NCI-H2171 (cell line): Measurements from ENCODE around the gene ADH1A.
"Not testable (repeated sequence)": the region's sequence is repeated elsewhere in the genome, so short reads cannot be mapped to it uniquely, and the experiment has no call there.

ENCODE experiments used
- DNase-seq: peaks from one replicate; lab custom pipeline; 2025; lab: John Stamatoyannopoulos, UW

Gene ADH1A

DNA sequence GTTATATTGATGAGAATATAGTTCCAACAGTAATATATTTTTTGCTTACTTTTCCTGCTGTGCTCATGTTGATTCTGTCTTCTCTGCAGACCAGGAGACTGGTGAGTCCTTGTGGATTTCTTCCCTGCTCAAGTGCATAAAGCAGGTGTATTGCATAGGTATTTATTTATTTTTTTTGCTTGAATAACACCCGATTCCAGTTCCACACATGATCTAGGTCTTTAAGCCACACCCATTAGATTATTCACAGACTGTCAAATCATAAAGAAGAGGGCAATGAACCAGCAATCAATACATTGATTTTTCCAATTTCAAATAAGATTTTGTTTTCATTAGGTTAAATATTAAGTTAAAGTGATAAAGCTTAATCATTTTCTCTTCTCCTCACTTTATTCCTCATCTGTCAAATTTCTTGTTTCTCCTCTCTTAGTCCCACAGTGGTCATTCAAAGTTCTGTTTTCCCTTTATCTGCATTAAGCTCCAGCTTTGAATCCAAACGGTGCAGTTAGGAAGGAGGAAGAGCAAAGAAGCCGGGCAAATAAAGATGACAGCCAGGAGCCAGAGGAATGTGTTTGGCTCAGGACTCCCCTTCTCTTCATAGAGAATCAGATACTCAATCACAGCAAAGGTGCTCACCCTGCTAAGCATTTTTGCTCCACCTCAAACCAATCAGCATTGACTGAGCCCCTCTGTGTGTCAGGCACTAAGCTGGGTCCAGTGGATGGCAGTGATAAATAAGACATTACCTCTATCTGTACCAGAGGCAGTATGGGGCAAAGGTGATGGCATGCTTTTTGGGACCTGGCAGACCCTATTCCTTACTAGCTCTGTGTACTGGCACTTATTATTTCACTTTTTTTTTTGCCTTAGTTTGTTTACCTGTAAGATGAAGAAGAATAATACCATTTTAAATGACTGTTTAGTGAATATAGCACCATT, at the start of gene ADH1A:
Gene ADH1A (minus strand): TSS at position 138 of the 939 bp plus-strand sequence. CDS start 71 bp downstream, at position 67.
- DNase-seq: no peak

- DNase-seq: no peak
Observed at GRCh38 chr4:99339172-99339571, 48.4 kb upstream of the ADH1A start.

GRCh38 chr4:99336553-99336952, 45.8 kb upstream of the ADH1A start:
- no peak for DNase-seq

- DNase-seq: no peak
Observed at GRCh38 chr4:99334880-99335279, 44.1 kb upstream of the ADH1A start.

- no peak for DNase-seq
Observed at GRCh38 chr4:99330648-99331047, 39.9 kb upstream of the ADH1A start.

DNA sequence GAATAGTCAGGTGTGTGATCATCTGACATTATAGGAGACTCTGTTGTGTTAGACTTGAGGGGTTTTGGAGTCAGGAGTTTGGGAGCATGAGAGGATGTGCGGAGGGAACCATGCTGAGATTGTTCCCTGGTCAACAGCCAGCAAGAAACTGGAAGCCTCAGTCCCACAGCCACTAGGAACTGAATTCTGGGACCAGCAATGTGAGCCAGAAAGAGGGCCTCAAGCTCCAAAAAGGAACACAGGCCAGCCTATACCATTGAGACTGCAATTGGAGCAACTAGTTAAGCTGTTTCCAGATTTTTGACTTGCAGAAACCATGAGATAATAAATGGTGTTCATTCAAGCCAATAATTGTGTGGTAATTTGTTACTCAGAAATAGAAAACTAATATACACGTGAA, 39.1 kb upstream of the ADH1A start:
- no peak for DNase-seq

- DNase-seq: no peak
Observed at GRCh38 chr4:99324979-99325378, 34.2 kb upstream of the ADH1A start.

DNA sequence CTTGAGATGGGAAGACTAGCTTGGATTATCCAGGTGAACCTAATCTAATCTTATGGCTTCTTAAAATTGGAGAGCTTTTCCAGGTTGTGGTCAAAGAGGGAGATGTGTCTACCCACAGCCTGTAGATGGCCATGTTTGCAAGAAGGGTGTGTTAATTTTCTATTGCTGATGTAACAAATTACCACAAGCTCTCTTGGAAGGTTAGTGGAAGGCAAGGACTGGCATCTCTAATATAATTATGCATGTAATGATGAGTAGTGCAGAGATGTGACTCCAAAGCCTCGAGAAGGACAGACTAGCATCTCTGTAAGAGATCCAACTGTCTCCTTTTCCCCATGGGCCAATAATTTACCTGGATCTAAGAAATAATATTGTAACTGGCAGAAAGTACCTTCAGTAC, 33.6 kb upstream of the ADH1A start:
- no peak for DNase-seq

- peak; percentile 60 for DNase-seq
Observed at GRCh38 chr4:99323756-99324155, 33.0 kb upstream of the ADH1A start.

DNA sequence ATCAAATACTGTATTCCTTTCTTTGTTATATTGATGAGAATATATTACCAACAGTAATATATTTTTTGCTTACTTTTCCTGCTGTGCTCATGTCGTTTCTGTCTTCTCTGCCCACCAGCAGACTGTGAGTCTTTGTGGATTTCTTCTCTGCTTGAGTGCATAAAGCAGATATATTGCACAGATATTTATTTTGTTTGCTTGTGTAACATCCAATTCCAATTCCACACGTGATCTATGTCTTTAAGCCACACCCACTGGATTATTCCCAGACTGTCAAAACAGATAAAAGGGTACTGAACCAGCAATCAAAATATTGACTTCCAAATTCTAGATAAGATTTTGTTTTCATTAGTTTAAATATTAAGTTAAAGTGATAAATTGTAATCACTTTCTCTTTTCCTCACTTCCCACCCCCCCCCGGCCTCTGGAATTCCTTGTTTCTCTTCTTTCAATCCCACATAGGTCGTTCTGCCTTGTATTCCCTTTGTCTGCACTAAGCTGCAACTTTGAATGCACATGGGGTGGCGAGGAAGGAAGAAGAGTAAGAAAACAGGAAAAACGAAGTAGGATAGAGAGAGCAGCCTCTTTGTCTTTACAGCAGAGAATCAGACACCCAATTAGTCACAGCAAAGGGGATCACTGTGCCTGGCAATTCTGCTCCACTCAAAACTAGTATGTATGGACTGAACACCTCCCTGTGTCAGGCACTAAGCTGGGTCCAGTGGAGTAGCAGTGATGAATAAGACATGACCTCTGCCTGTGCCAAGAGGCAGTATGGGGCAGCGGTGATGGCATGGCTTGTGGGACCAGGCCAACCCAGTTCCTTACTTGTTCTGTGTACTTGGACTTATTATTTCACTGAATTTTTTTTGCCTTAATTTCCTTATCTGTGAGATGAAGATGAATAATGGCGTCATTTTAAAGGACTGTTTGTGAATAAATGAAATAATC, 30.7 kb upstream of the ADH1A start, which contains the start of gene ADH1B:
Gene ADH1B (minus strand): TSS at position 161 of the 951 bp plus-strand sequence. CDS start 70 bp downstream, at position 91.
- no peak for DNase-seq

DNA sequence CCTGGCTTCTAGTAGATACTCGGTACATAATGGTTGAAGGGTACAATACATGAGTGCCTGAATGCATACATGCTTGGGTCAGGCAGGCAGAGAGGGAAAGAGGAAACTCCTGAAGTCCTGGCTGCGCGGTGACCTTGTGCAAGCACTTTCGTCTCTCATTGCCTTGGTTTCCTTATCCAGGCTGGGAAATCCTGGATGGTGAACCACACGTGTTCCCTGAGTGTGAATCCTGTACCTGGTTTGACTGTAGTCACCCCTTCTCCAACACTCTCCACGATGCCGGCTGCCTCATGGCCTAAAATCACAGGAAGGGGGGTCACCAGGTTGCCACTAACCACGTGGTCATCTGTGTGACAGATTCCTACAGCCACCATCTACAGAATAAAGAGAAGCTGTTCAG, 27.0 kb upstream of the ADH1A start:
- not testable (repeated sequence) for DNase-seq

DNA sequence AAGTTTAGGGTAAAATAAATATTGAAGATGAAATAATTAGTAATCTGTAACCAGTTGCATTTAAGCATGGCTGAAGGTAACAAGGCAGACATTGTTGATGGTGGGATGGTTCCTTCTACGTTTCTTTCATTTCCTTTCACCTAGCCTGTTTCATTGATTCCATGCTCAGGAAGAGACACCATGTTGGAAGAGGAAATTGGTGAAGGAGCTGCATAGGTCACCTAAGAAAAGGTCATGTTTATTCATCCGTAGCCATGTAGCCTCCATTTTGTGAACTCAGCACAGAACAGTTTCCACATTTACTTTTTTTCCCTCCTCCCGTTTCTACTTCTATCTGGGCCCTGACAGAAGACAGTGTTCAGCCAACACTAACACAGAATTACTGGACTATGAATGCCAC, 26.6 kb upstream of the ADH1A start:
- no peak for DNase-seq

GRCh38 chr4:99315839-99316238, 25.1 kb upstream of the ADH1A start:
- no peak for DNase-seq

- DNase-seq: no peak
Observed at GRCh38 chr4:99314211-99314610, 23.4 kb upstream of the ADH1A start.

GRCh38 chr4:99310389-99310788, 19.6 kb upstream of the ADH1A start:
- DNase-seq: no peak

DNA sequence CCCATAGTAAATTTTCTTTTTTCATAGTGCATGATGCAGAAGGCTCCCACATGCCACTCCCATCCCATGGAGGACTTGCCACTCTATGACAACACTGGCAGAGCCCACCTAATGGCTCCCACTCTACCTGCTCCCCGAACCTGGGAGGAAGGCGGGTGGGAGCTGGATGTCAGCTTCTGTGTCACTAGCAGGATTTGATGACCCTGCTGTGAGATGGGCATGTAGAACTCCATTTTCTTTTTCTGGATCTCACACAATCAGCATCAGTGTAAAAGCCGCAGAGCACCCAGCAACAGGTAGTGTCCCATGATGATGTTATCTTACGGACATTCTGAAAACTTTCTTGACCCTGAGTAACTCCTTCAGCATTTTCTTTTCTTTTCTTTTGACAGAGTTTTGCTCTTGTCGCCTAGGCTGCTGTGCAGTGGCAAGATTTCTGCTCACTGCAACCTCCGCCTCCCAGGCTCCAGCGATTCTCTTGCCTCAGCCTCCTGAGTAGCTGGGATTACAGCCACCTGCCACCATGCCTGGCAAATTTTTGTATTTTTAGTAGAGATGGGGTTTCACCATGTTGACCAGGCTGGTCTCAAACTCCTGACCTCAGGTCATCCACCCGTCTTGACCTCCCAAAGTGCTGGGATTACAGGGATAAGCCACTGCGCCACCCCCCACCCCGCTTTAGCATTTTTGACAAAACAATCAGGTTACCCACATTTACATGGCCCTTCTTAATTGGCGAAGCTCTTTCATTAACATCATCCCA, 15.0 kb upstream of the ADH1A start:
- DNase-seq: no peak

DNA sequence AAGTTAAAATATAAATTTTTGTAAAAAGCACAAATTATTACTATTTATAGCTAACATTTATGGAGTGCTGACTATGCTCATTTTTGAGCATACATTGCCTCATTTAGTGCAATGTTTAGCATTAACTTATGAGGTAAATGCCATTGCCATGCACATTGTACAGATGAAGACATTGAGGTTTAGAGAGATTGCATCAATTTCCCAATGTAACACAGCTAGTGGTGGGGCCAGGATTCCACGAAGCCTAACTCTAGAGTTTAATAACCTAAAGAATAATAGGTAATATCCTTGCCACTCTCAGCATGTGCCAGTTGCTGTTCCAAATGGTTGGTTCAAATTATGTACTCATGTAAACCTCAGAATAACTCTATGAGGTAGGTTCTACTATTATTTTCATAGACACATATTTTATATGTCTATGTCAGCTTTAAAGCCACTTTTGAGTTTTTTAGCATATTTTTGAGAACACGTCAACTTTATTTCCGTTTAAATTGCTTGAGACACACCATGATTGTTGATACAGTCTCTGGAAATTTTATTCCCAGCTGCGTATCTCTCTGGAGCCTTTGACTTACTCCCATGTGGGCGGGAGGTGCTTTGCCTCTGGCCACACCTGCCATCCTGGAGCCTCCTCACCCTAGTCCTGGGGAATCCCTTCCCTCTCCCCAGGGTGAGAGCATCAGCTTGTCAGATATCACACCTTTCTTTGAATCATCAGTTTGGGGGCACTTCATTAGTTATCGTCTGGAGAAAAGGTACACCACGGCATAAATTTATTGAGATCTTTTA, 10.8 kb upstream of the ADH1A start:
- DNase-seq: no peak

- DNase-seq: peak; percentile 63
Observed at GRCh38 chr4:99300934-99301333, 10.1 kb upstream of the ADH1A start.

GRCh38 chr4:99293357-99293756, 2.6 kb upstream of the ADH1A start:
- no peak for DNase-seq

GRCh38 chr4:99285387-99285786, 5.4 kb downstream of the ADH1A start:
- no peak for DNase-seq

DNA sequence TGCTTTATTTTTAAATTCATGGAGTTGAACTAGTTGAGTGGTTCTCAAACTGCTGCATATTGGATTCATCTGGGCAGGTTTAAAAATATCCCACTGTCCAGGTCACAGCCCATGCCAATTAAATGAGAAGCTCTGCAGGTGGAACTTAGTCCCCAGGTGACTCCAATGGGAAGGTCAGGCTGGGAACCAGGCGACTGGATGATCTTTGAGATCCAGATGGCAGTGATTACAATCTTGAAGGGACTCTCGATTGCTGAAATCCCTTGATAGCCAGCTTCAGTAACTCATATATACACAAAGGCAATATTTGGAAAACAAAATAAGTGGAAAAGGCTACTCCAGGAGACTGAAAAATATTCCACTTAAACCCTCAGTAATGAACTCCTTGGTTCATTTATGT, 8.1 kb downstream of the ADH1A start:
- no peak for DNase-seq
